Activated B cell treated with CpG ODN at 0.5 μM for 24 hours (primary cell): ENCODE data around the gene NAGA. TPM values are rescaled to one million over a fixed set of nuclear protein-coding genes. Genes with fewer than 3 reads are reported as not detected.
A peak's percentile ranks its signal among the peaks of the same experiment; 100 is the strongest.
"Not testable (repeated sequence)": the region's sequence is repeated elsewhere in the genome, so short reads cannot be mapped to it uniquely, and the experiment has no call there.

Source experiments
- ATAC-seq: fragments of 200-7000 bp; cut with Tn5 transposase; one replicate; pipeline ENCODE4 v1.10.0; 2021; ENCODE audit warnings: low read depth, mild to moderate bottlenecking, moderate library complexity
- CTCF ChIA-PET: fragments of 350-600 bp; sonication (Branson Sonifier 250); formaldehyde crosslinking; loops from one replicate; lab custom pipeline; 2021; ENCODE audit warnings: antibody characterized with exemption; lab: Charles Lee
- POLR2A ChIA-PET: fragments of 350-600 bp; sonication (Branson Sonifier 250); formaldehyde crosslinking; loops from one replicate; lab custom pipeline; 2021; ENCODE audit warnings: antibody characterized with exemption; lab: Charles Lee
- DNase-seq: peaks from one replicate; pipeline ENCODE4 v3.0.0; 2022
- H3K27ac Mint-ChIP-seq: one replicate; pipeline ENCODE4 v1.8.0; 2020; ENCODE audit warnings: mixed read lengths
- H3K27me3 Mint-ChIP-seq: one replicate; pipeline ENCODE4 v1.8.0; 2021; ENCODE audit warnings: mixed read lengths
- H3K36me3 Mint-ChIP-seq: one replicate; pipeline ENCODE4 v1.8.0; 2021; ENCODE audit warnings: low read depth, mixed read lengths
- H3K4me1 Mint-ChIP-seq: one replicate; pipeline ENCODE4 v1.8.0; 2021; ENCODE audit warnings: mixed read lengths
- H3K4me3 Mint-ChIP-seq: one replicate; pipeline ENCODE4 v1.8.0; 2020; ENCODE audit warnings: mild to moderate bottlenecking, mixed read lengths
- H3K9me3 Mint-ChIP-seq: one replicate; pipeline ENCODE4 v1.8.0; 2020; ENCODE audit warnings: mixed read lengths
- CTCF ChIP-seq: fragments of 200-600 bp; IDR thresholded peaks from one replicate; pipeline ENCODE4 v1.8.0; 2022; ENCODE audit warnings: antibody characterized with exemption, mild to moderate bottlenecking
- intact Hi-C: fragments of 100-400 bp; cut with micrococcal nuclease; formaldehyde crosslinking; loops from one replicate; pipeline ENCODE4 v1.15.1; 2024
- total RNA-seq: library from RNA; stranded (reverse); gene quantifications from 2 replicates; pipeline ENCODE4 v1.2.3, GENCODE V29; 2022

NAGA gene
- 24.3 and 26.8 TPM in 2 replicates for total RNA-seq

DNA sequence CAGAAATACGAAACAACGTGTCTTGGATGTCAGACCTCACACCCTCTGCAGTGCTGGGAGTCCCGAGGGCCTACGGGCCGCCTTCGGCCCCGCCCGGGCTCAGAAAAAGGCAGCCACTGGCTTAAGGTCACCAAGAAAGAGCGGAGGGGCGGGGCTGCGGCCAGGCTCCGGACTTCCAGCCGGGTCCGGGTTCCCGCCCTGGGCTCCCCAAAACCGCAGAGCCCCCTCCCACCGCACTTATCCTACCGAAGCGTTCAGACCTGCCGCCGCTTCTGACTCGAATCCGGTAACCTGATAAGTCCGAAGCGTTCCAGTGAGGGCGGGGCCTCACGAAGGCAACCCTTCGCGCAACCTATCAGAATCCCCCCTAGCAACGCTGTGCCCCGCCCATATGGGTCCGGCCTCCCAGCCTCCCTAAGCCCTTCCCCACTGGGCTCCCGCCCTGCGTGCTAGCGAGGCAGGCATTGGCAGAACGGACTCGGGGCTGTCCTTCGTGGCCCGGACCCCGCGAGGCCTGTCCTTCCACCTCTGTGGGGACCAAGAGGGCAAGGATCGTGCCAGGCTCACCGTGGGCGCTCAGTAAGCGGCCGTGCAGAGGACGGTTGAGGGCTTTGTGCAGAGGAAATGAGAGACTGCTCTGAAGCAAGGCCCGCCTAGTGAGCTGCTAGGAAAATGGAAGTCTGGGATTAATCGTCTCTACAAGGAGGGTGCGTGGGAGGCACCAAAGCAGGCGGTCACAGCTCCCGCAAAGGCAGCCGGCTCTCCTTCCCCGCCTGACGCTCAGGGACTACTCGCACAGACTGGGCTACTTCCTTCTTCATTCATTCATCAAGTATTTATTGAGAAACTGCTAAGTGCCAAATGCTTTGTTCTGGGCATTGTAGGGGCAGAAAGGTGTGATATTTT lies at the start of gene NAGA:
Gene NAGA, minus strand, starts transcription at position 296 of the 906 bp plus-strand sequence. CDS start 515 bp downstream, outside the sequence.
- ChIA-PET CTCF (interaction anchor here (0.7 to 1.7 kb wide), 2 partner anchors 20 to 36 kb away, joined by 3 to 6 read pairs; partner anchors contain the start of gene NDUFA6), POLR2A (interaction anchor here (0.5 to 3.7 kb wide), 13 partner anchors 9 to 689 kb away, joined by 3 to 47 read pairs (median 5); partner anchors contain the start of genes NDUFA6, SMDT1, SREBF2 and TNFRSF13C)
- intact Hi-C loops = loop anchor here (1.0 to 5.0 kb wide), 6 partner anchors 9 to 383 kb away; partner anchors contain the start of genes NDUFA6, SMDT1, SNU13 and WBP2NL
- peaks cover 32% of the 10 kb centered on the region for H3K4me1 Mint-ChIP-seq
- no peaks in the 10 kb centered on the region for H3K9me3 Mint-ChIP-seq
- H3K27ac Mint-ChIP-seq = peak within 1 kb of the TSS; percentile 89
- H3K36me3 Mint-ChIP-seq = peaks cover 23% of the 10 kb centered on the region
- TF ChIP-seq CTCF = no peak
- DNase-seq (peak; percentile 76), ATAC-seq (peak; percentile 96)
- no peaks in the 10 kb centered on the region for H3K27me3 Mint-ChIP-seq
- H3K4me3 Mint-ChIP-seq = peak within 1 kb of the TSS; percentile 89

DNA sequence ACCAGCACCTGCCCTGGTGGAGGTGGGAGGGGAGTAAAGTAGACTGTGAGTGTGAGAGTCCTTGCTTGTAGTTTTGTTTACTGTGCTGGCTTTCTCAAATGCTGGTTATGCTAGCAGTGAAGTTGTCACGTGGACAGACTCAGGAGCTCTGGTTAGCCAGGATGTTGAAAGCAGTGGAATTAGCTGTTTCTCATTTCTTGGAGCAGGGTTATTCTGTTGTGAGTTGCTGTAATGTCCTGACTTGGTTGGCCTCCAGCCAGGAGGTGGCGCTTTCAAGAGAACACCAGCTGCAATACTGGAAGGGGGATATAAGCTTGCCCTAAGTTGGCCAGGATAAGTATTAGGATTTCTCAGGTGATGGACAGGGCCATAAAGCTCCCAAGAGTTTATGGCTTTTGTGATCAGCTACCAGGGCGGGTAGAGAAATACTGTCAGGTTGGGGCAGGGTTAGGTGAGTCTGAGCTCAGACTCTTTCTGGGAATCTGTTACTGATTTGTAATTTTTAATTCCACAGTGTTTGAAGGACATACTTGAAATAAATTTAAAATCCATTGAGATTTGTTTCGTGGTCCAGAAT lies 46.3 kb upstream of the NAGA start:
- intact Hi-C loops = no loop called here

GRCh38 chr22:42115420-42115830 lies 44.8 kb upstream of the NAGA start:
- H3K27me3 Mint-ChIP-seq, ATAC-seq, intact Hi-C loops, POLR2A ChIA-PET, DNase-seq, H3K27ac Mint-ChIP-seq, H3K4me3 Mint-ChIP-seq, H3K36me3 Mint-ChIP-seq, CTCF ChIA-PET: not testable (repeated sequence)
- H3K9me3 Mint-ChIP-seq = peaks cover 11% of the 10 kb centered on the region
- peaks cover 10% of the 10 kb centered on the region for H3K4me1 Mint-ChIP-seq

More for the DNA sequence above, 46.3 kb upstream of the NAGA start:
- H3K27ac Mint-ChIP-seq = no peak overlapping the region
- no peak overlapping the region for H3K4me3 Mint-ChIP-seq
- H3K4me1 Mint-ChIP-seq = peaks cover 19% of the 10 kb centered on the region
- peaks cover 11% of the 10 kb centered on the region for H3K9me3 Mint-ChIP-seq
- H3K27me3 Mint-ChIP-seq = no peaks in the 10 kb centered on the region
- peaks cover 2% of the 10 kb centered on the region for H3K36me3 Mint-ChIP-seq
- POLR2A ChIA-PET = no interaction called here
- ATAC-seq (no peak), DNase-seq (no peak)
- no peak for TF ChIP-seq CTCF
- CTCF ChIA-PET = interaction anchor here (0.9 to 1.1 kb wide), 3 partner anchors 27 to 151 kb away, joined by 3 read pairs; partner anchors contain the start of gene NDUFA6

GRCh38 chr22:42114721-42115120 lies 44.1 kb upstream of the NAGA start:
- H3K4me3 Mint-ChIP-seq = no peak overlapping the region
- peaks cover 11% of the 10 kb centered on the region for H3K9me3 Mint-ChIP-seq
- peaks cover 3% of the 10 kb centered on the region for H3K4me1 Mint-ChIP-seq
- H3K27me3 Mint-ChIP-seq = no peaks in the 10 kb centered on the region
- CTCF ChIA-PET = interaction anchor here (2.8 kb wide), 1 partner anchor 148 kb away, joined by 24 read pairs; no protein-coding TSS in a partner anchor
- peaks cover 2% of the 10 kb centered on the region for H3K36me3 Mint-ChIP-seq
- POLR2A ChIA-PET = no interaction called here
- no peak for ATAC-seq
- no peak for TF ChIP-seq CTCF
- DNase-seq = no peak
- H3K27ac Mint-ChIP-seq = no peak overlapping the region
- intact Hi-C loops = loop anchor here (5.0 kb wide), 1 partner anchor 292 kb away; no protein-coding TSS in a partner anchor

DNA sequence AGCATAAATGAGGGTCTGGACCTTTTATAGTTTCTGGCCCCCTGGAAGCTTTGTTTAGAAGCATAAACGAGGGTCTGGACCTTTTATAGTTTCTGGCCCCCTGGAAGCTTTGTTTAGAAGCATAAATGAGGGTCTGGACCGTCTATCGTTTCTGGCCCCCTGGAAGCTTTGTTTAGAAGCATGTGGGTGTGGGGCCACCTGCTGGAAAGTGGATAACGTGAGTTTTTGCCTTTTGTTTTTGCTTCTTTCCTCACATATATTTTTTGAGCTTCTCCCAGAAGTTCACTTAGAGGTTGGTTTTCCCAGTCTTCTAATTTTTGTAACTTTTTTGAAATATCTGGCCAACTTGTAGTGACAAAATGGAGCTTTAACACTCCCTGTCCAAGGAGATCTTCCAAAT lies 42.2 kb upstream of the NAGA start:
- intact Hi-C loops = loop anchor here (1.0 to 5.0 kb wide), 3 partner anchors 146 to 416 kb away; no protein-coding TSS in a partner anchor
- not testable (repeated sequence) for H3K27me3 Mint-ChIP-seq, H3K36me3 Mint-ChIP-seq, H3K27ac Mint-ChIP-seq, DNase-seq, ATAC-seq, H3K4me1 Mint-ChIP-seq, H3K4me3 Mint-ChIP-seq
- ChIA-PET POLR2A (interaction anchor here (0.6 to 0.7 kb wide), 2 partner anchors 129 to 167 kb away, joined by 3 to 5 read pairs; no protein-coding TSS in a partner anchor), CTCF (interaction anchor here (1.0 to 2.8 kb wide), 10 partner anchors 9 to 416 kb away, joined by 3 to 24 read pairs (median 4); partner anchors contain the start of gene NDUFA6)
- peaks cover 11% of the 10 kb centered on the region for H3K9me3 Mint-ChIP-seq
